ENCODE measurements around the gene SYT3. TPM values are rescaled to one million over a fixed set of nuclear protein-coding genes. Genes with fewer than 3 reads are reported as not detected.
A peak's percentile ranks its signal among the peaks of the same experiment; 100 is the strongest.
"Not testable (repeated sequence)": the region's sequence is repeated elsewhere in the genome, so short reads cannot be mapped to it uniquely, and the experiment has no call there.

SYT3 gene
- total and polyA plus RNA-seq, 3 donors from 2014 or later, result 2.5 to 5.5 (median 3.3) TPM

- no peaks in the 10 kb centered on the region for H3K36me3 ChIP-seq (ENCODE audit: low read depth, missing control alignments)
- WGBS, 2 donors, result 8 to 11% methylated on average over 36 to 56 of the region's 56 CpGs
- DNase-seq, result peak; percentile 94
- H3K9me3 ChIP-seq, result no peaks in the 10 kb centered on the region
- no peaks in the 10 kb centered on the region for H3K27me3 ChIP-seq
- intact Hi-C loops (cut with DNase I; ENCODE audit: low total_unique reads), result no loop called here
- peak overlapping the region in 1 of 2 donors; percentile 27 for H3K4me3 ChIP-seq
- TF ChIP-seq CTCF (IDR thresholded peaks at IDR 0.05), result peak; percentile 13 to 36 (median 14)
- no peak for TF ChIP-seq POLR2A (IDR thresholded peaks at IDR 0.05)
- H3K27ac ChIP-seq, result no peak overlapping the region
- H3K4me1 ChIP-seq, result no peaks in the 10 kb centered on the region
Observed at GRCh38 chr19:50607874-50608785, 31.6 kb downstream of the SYT3 start.

- intact Hi-C loops (cut with DNase I; ENCODE audit: low total_unique reads), result no loop called here
- Histone ChIP-seq H3K27ac (no peak overlapping the region), H3K9me3 (no peaks in the 10 kb centered on the region), H3K36me3 (ENCODE audit: low read depth, missing control alignments) (no peaks in the 10 kb centered on the region), H3K4me3 (peak overlapping the region in 1 of 2 donors; percentile 27), H3K4me1 (no peaks in the 10 kb centered on the region), H3K27me3 (no peaks in the 10 kb centered on the region)
- WGBS, 2 donors, result 43 to 47% methylated on average over 18 to 20 of the region's 20 CpGs
- DNase-seq, result no peak
- TF ChIP-seq POLR2A (IDR thresholded peaks at IDR 0.05), result no peak
Observed at GRCh38 chr19:50607388-50607787, 32.3 kb downstream of the SYT3 start.

- H3K4me1 ChIP-seq; H3K27me3 ChIP-seq; intact Hi-C loops (cut with DNase I; ENCODE audit: low total_unique reads); H3K27ac ChIP-seq; H3K9me3 ChIP-seq; H3K36me3 ChIP-seq (ENCODE audit: low read depth, missing control alignments): not testable (repeated sequence)
- WGBS, 2 donors, result 23 to 24% methylated on average over 14 to 47 of the region's 58 CpGs
- peak; percentile 59 for DNase-seq
- peak overlapping the region in 1 of 2 donors; percentile 15 for H3K4me3 ChIP-seq
- peak in 1 of 3 experiments; percentile 21 for TF ChIP-seq CTCF (IDR thresholded peaks at IDR 0.05)
Observed at GRCh38 chr19:50606059-50606836, 33.4 kb downstream of the SYT3 start.

- H3K27ac ChIP-seq; H3K4me1 ChIP-seq; H3K27me3 ChIP-seq; H3K4me3 ChIP-seq; H3K36me3 ChIP-seq (ENCODE audit: low read depth, missing control alignments); H3K9me3 ChIP-seq; intact Hi-C loops (cut with DNase I; ENCODE audit: low total_unique reads): not testable (repeated sequence)
- DNase-seq, result peak; percentile 52
- TF ChIP-seq CTCF (IDR thresholded peaks at IDR 0.05), result peak in 1 of 3 experiments; percentile 39
- 39 to 52% methylated on average over 23 to 42 of the region's 56 CpGs for WGBS, 2 donors
Observed at GRCh38 chr19:50604264-50605073, 35.2 kb downstream of the SYT3 start.
